ENCODE measurements around the gene ENTHD1.

ENTHD1 gene

DNA sequence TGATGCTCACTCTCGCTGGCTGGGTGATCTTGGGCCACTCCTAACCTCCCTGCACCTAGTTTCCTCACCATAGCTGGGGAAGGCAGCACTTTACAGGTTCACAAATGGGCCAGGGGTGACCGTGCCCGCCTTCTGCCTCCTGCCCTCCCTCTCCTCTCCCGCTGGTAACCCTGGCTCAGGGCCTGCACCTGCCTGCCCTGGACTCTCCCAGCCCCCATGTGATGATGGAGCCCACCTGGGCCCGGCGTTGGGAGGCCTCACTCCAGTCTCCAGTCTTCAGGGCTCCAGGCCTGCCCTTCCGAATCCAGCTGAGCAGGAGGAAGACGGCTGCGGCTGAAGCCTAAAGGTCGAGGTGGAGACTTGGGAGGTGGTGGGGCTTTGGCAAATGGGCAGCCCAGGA is 170.1 kb downstream of the ENTHD1 start:
- DNase-seq (ENCODE audit: low spot score) = no peak
- TF ChIP-seq, protein P1, sequence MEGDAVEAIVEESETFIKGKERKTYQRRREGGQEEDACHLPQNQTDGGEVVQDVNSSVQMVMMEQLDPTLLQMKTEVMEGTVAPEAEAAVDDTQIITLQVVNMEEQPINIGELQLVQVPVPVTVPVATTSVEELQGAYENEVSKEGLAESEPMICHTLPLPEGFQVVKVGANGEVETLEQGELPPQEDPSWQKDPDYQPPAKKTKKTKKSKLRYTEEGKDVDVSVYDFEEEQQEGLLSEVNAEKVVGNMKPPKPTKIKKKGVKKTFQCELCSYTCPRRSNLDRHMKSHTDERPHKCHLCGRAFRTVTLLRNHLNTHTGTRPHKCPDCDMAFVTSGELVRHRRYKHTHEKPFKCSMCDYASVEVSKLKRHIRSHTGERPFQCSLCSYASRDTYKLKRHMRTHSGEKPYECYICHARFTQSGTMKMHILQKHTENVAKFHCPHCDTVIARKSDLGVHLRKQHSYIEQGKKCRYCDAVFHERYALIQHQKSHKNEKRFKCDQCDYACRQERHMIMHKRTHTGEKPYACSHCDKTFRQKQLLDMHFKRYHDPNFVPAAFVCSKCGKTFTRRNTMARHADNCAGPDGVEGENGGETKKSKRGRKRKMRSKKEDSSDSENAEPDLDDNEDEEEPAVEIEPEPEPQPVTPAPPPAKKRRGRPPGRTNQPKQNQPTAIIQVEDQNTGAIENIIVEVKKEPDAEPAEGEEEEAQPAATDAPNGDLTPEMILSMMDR (IDR thresholded peaks at IDR 0.05; ENCODE audit: extremely low read depth, missing control alignments) = no peak

DNA sequence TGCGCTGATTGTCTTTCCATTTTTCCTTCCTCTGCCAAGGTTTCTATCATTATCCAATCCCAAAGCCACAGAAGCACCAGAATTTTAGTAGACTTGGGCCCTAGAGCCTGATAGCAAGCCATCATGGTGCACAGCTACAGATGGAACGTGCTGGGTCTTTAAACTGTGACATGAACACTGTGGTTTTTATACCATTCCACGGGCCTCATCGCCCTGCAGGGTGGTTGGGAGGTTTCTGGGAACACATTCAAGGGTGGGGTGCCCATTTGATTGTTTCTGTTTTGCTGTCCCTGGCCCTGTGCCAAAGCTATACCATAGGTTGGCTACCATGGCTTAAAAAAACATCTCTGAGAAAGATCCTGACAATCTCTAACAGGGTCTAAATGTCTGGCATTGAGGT is 171.1 kb downstream of the ENTHD1 start:
- TF ChIP-seq, protein P1 (IDR thresholded peaks at IDR 0.05; ENCODE audit: extremely low read depth, missing control alignments) = no peak
- no peak for DNase-seq (ENCODE audit: low spot score)

DNA sequence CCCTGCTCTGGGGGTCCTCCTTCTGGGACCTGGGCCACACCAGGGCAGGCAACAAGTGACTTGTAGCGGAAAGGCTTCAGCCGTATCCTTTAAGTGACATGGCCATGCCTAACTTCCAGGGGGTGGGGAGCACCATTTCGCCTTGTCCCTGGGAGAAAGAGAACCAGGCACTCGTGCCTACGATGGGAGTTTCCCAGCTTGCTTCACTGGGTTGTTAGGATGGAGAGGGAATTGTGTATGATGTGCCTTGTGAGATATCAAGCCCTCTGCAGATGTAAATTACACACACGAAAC is 171.6 kb downstream of the ENTHD1 start:
- no peak for DNase-seq (ENCODE audit: low spot score)
- TF ChIP-seq, protein P1 (IDR thresholded peaks at IDR 0.05; ENCODE audit: extremely low read depth, missing control alignments) = no peak

DNA sequence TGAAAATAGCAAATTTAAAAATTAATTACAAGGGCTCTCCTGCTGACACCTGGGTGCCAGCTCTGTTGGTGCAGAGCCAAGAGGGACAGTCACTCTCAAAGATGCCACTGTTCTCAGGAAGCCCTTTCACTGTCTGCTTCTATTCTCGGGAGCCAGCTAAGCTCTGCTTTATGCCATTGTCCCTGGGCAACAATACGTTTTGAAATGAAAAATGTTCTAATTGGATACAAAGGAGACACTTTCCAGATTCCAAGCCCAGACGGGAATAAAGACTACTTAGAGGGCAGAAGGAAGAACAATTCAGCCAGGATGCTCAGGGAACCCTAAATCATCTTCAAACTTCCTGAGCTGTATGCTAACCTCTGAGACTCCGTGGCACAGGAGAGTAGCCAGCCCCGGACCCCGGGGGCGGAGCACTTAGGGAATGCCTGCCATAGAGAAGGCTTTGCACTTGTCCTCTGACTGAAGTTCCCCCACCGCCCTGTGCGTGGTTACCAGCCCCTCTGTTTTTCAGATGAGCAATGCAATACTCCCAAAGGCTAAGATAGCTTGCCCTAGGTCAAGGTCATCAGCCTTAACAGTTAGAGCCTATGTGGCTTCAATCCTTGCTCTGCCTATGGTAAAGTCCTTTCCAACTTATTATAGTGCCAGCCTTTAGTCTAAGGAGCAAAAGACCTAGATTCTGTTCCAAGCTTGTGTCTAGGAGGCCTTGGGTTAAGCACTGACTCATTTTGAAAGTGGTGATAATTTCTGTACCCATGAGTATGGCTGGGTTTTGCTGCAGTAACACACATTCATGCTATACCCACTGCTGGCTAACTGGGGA is 172.1 kb downstream of the ENTHD1 start:
- TF ChIP-seq, protein P1 (IDR thresholded peaks at IDR 0.05; ENCODE audit: extremely low read depth, missing control alignments) = no peak
- no peak for DNase-seq (ENCODE audit: low spot score)

DNA sequence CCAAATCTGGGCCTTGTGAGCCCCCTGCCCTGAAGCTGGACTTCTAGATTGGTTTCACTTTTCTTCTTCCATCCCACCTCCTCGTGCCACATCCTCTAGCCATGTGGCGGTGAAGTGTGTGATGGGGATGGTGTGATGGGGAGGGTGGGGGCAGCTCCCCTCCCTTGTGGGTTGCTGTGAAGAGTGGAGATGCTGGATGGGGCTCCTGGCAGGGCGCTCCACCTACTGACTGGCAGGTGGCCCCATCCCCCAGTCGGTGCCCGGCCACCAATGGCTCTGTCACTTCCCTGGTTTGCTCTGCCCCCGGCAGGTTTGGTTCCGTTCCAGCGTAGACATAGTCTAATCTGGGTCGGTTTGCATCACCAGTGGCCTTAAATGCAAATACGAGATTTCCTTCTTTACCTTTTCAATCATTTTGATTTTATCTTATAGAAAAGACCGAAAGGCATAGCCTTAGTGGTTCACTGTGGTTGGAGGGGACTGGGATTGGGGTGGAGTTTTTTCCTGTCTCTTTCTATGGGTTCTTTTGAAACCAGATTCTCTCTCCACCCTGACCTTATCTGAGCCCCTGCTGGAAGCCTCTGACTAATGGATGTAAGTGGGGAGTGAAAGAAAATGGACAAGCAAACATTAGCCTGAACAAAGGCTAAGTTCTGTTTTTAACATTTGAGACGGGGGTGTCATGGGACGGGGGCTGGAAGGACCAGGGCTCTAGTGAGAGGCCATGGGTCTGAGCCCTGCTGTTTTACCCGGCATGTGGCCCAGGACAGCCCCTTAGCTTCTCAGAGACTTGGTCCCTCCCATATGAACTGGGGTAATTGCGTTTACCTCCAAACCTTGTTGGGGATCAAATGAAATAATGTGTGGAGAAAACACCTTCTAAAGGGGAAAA is 173.8 kb downstream of the ENTHD1 start:
- TF ChIP-seq, protein P1 (IDR thresholded peaks at IDR 0.05; ENCODE audit: extremely low read depth, missing control alignments) = no peak
- no peak for DNase-seq (ENCODE audit: low spot score)

DNA sequence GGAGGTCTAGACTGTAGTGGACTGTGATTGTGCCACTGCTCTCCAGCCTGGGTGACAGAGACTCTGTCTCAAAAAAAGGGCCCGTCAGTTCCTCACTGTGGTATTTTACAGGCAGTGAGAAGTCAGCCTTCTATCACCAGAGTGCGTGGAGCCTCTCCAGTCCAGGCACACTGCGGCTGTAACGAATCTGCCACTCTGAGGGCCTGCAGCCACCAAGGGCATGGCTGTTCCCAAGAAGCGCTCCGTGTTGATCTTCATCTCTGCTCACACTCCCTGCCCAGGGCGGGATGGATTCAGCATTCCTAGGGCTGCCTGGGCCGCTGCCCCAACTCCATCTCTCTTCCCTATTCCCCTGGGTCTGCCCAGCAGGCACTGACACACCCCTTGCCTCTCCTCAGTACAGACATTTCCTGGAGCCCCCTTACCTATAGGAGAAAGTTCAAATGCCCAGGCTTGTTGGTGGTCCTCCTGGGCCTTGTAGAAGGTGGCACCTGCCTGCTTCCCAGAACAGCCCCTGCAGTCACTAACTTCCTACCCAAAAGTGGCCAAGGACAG is 174.6 kb downstream of the ENTHD1 start:
- no peak for DNase-seq (ENCODE audit: low spot score)
- TF ChIP-seq, protein P1 (IDR thresholded peaks at IDR 0.05; ENCODE audit: extremely low read depth, missing control alignments) = no peak

DNA sequence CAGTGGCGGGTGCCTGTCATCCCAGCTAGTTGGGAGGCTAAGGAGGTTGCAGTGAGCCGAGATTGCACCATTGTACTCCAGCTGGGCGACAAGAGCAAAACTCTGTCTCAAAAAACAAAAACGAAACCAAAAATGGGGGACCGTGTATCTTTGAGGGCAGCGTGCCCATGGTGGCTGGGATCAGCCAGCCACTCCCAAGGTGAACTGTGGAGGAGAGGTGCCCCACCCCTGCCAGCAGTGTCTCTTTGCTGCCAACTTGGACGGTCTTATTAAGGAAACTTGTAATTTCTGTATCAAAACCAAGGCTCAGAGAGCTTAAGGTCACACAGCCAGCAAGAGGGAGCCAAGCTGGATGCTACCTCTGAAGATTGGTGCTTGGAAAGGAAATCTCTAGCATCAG is 175.4 kb downstream of the ENTHD1 start:
- no peak for DNase-seq (ENCODE audit: low spot score)
- TF ChIP-seq, protein P1 (IDR thresholded peaks at IDR 0.05; ENCODE audit: extremely low read depth, missing control alignments) = no peak
